Measurements from ENCODE around the gene NPR2. TPM values are rescaled to one million over a fixed set of nuclear protein-coding genes. Genes with fewer than 3 reads are reported as not detected.

Gene NPR2
- total RNA-seq, 2 donors from 2014 or later: 22.9 to 26.0 TPM

- Mint-ChIP-seq H3K4me1 (peaks cover 19% of the 10 kb centered on the region), H3K4me3 (peak within 1 kb of the TSS; percentile 81), H3K9me3 (no peaks in the 10 kb centered on the region), H3K27me3 (ENCODE audit: insufficient read depth) (peaks cover 10% of the 10 kb centered on the region), H3K36me3 (ENCODE audit: low read depth) (no peaks in the 10 kb centered on the region), H3K27ac (peak within 1 kb of the TSS; percentile 97)
- Histone ChIP-seq H3K27me3 (ENCODE audit: control insufficient read depth, insufficient read depth, low read length, poor library complexity, severe bottlenecking) (peaks cover 11% of the 10 kb centered on the region), H3K27ac (ENCODE audit: low read depth, low read length) (peak within 1 kb of the TSS; percentile 92), H3K9me3 (ENCODE audit: control insufficient read depth, low read length) (no peaks in the 10 kb centered on the region), H3K36me3 (ENCODE audit: control insufficient read depth, insufficient read depth, low read length) (no peaks in the 10 kb centered on the region), H3K4me1 (ENCODE audit: control insufficient read depth, insufficient read depth, low read length) (no peaks in the 10 kb centered on the region), H3K9ac (ENCODE audit: extremely low read depth, low read length, poor library complexity, severe bottlenecking) (peak within 1 kb of the TSS; percentile 74), H3K4me3 (ENCODE audit: low read length) (peak within 1 kb of the TSS; percentile 84)
- DNase-seq: peak; percentile 99
- TF ChIP-seq, protein P1, sequence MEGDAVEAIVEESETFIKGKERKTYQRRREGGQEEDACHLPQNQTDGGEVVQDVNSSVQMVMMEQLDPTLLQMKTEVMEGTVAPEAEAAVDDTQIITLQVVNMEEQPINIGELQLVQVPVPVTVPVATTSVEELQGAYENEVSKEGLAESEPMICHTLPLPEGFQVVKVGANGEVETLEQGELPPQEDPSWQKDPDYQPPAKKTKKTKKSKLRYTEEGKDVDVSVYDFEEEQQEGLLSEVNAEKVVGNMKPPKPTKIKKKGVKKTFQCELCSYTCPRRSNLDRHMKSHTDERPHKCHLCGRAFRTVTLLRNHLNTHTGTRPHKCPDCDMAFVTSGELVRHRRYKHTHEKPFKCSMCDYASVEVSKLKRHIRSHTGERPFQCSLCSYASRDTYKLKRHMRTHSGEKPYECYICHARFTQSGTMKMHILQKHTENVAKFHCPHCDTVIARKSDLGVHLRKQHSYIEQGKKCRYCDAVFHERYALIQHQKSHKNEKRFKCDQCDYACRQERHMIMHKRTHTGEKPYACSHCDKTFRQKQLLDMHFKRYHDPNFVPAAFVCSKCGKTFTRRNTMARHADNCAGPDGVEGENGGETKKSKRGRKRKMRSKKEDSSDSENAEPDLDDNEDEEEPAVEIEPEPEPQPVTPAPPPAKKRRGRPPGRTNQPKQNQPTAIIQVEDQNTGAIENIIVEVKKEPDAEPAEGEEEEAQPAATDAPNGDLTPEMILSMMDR (conservative IDR thresholded peaks at IDR 0.05): peak; percentile 6
- WGBS, 2 experiments (ENCODE audit: insufficient coverage in 1 of 2, insufficient read length in 1 of 2): 0% methylated on average over 32 to 52 of the region's 52 CpGs
These were observed 23.6 kb downstream of the NPR2 start, which contains the start of gene HINT2 for GRCh38 chr9:35814841-35815543. TSS of gene HINT2 (minus strand) at chr9:35815042. CDS start at chr9:35814979, 63 bp downstream.

- DNase-seq: peak; percentile 75
- no peak overlapping the region for H3K9ac ChIP-seq (ENCODE audit: extremely low read depth, low read length, poor library complexity, severe bottlenecking)
- WGBS, 2 experiments (ENCODE audit: insufficient coverage in 1 of 2, insufficient read length in 1 of 2): 70 to 78% methylated on average over 1 of the region's 1 CpG
- H3K27me3 ChIP-seq (ENCODE audit: control insufficient read depth, insufficient read depth, low read length, poor library complexity, severe bottlenecking): peaks cover 11% of the 10 kb centered on the region
- H3K36me3 ChIP-seq (ENCODE audit: control insufficient read depth, insufficient read depth, low read length): no peaks in the 10 kb centered on the region
- no peak overlapping the region for H3K27ac Mint-ChIP-seq
- no peak overlapping the region for H3K4me3 ChIP-seq (ENCODE audit: low read length)
- TF ChIP-seq, protein P1 (conservative IDR thresholded peaks at IDR 0.05): peak; percentile 68
- H3K36me3 Mint-ChIP-seq (ENCODE audit: low read depth): no peaks in the 10 kb centered on the region
- H3K4me1 Mint-ChIP-seq: peaks cover 19% of the 10 kb centered on the region
- no peak overlapping the region for H3K4me3 Mint-ChIP-seq
- H3K4me1 ChIP-seq (ENCODE audit: control insufficient read depth, insufficient read depth, low read length): no peaks in the 10 kb centered on the region
- no peak overlapping the region for H3K27ac ChIP-seq (ENCODE audit: low read depth, low read length)
- H3K27me3 Mint-ChIP-seq (ENCODE audit: insufficient read depth): peaks cover 7% of the 10 kb centered on the region
- no peaks in the 10 kb centered on the region for H3K9me3 ChIP-seq (ENCODE audit: control insufficient read depth, low read length)
- no peaks in the 10 kb centered on the region for H3K9me3 Mint-ChIP-seq
These were observed 25.3 kb downstream of the NPR2 start for GRCh38 chr9:35816708-35817107.

DNA sequence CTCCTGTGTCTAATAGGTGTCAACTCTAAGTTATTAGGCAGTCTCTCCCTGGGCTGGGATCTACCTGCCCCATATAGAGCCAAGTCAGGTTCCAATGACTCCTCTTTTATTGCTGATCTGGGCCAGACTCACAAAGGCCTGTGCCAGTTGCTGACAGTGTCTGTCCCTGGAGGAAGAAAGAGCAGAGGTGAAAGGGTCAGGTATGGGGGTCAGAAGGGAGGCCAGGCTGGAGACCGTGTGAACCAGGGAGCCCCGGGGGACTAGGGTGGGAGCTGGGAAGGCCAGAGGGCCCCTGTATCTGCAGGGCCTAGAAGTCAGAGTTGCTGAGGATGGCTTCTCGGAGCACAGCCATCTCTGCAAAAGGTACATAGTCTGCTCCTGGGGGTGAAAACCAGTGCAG lies 26.9 kb downstream of the NPR2 start:
- Mint-ChIP-seq H3K36me3 (ENCODE audit: low read depth) (no peaks in the 10 kb centered on the region), H3K27me3 (ENCODE audit: insufficient read depth) (peaks cover 5% of the 10 kb centered on the region), H3K27ac (no peak overlapping the region), H3K4me3 (no peak overlapping the region), H3K9me3 (no peaks in the 10 kb centered on the region), H3K4me1 (peaks cover 11% of the 10 kb centered on the region)
- peaks cover 11% of the 10 kb centered on the region for H3K27me3 ChIP-seq (ENCODE audit: control insufficient read depth, insufficient read depth, low read length, poor library complexity, severe bottlenecking)
- H3K9me3 ChIP-seq (ENCODE audit: control insufficient read depth, low read length): no peaks in the 10 kb centered on the region
- no peak for DNase-seq
- no peaks in the 10 kb centered on the region for H3K36me3 ChIP-seq (ENCODE audit: control insufficient read depth, insufficient read depth, low read length)
- no peak overlapping the region for H3K9ac ChIP-seq (ENCODE audit: extremely low read depth, low read length, poor library complexity, severe bottlenecking)
- 87 to 92% methylated on average over 2 to 3 of the region's 3 CpGs for WGBS, 2 experiments (ENCODE audit: insufficient coverage in 1 of 2, insufficient read length in 1 of 2)
- H3K4me3 ChIP-seq (ENCODE audit: low read length): no peak overlapping the region
- H3K4me1 ChIP-seq (ENCODE audit: control insufficient read depth, insufficient read depth, low read length): no peaks in the 10 kb centered on the region
- no peak overlapping the region for H3K27ac ChIP-seq (ENCODE audit: low read depth, low read length)
- TF ChIP-seq, protein P1 (conservative IDR thresholded peaks at IDR 0.05): no peak
